ENCODE data around the gene FIBCD1.

GRCh38 chr9:130931508-130932254 is 7.4 kb downstream of the FIBCD1 start:
- TF ChIP-seq POLR2A (IDR thresholded peaks at IDR 0.05) (no peak), EP300 (IDR thresholded peaks at IDR 0.05) (no peak)
- TF ChIP-seq, protein P1, sequence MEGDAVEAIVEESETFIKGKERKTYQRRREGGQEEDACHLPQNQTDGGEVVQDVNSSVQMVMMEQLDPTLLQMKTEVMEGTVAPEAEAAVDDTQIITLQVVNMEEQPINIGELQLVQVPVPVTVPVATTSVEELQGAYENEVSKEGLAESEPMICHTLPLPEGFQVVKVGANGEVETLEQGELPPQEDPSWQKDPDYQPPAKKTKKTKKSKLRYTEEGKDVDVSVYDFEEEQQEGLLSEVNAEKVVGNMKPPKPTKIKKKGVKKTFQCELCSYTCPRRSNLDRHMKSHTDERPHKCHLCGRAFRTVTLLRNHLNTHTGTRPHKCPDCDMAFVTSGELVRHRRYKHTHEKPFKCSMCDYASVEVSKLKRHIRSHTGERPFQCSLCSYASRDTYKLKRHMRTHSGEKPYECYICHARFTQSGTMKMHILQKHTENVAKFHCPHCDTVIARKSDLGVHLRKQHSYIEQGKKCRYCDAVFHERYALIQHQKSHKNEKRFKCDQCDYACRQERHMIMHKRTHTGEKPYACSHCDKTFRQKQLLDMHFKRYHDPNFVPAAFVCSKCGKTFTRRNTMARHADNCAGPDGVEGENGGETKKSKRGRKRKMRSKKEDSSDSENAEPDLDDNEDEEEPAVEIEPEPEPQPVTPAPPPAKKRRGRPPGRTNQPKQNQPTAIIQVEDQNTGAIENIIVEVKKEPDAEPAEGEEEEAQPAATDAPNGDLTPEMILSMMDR (IDR thresholded peaks at IDR 0.05), result no peak
